Measurements from ENCODE around the gene SCAMP4. TPM values are rescaled to one million over a fixed set of nuclear protein-coding genes. Genes with fewer than 3 reads are reported as not detected.

Gene SCAMP4
- total and polyA plus RNA-seq, 2 of the 13 experiments (the other 11 are each of a cell fraction or from before 2014, with no cell fraction given), result 10.7 to 13.7 TPM

GRCh38 chr19:1860042-1860775, 45.0 kb upstream of the SCAMP4 start (continued):
- TF ChIP-seq HOXA9 (CRISPR knock-in tag; IDR thresholded peaks at IDR 0.05; ENCODE audit: borderline replicate concordance) (no peak; the same call in 1 of the 2 replicates), ZFP1 (CRISPR knock-in tag; IDR thresholded peaks at IDR 0.05) (no peak), HNF4A (CRISPR knock-in tag; IDR thresholded peaks at IDR 0.05) (peak; percentile 90), SKI (IDR thresholded peaks at IDR 0.05; ENCODE audit: partially characterized antibody) (peak; percentile 39), PAXIP1 (CRISPR knock-in tag; conservative IDR thresholded peaks at IDR 0.05) (peak; percentile 65), FOXA1 (IDR thresholded peaks at IDR 0.05) (no peak), FOXA1 (CRISPR knock-in tag; IDR thresholded peaks at IDR 0.05) (0 out of 2 replicates have a peak, but pooled peaks have one; percentile 3), MYNN (CRISPR knock-in tag; IDR thresholded peaks at IDR 0.05; ENCODE audit: low read depth) (no peak), RFX1 (IDR thresholded peaks at IDR 0.05) (peak; percentile 87), ZNF598 (CRISPR knock-in tag; IDR thresholded peaks at IDR 0.05; ENCODE audit: borderline replicate concordance) (no peak), SIX4 (CRISPR knock-in tag; IDR thresholded peaks at IDR 0.05) (no peak), CREM (IDR thresholded peaks at IDR 0.05) (0 out of 2 replicates have a peak, but pooled peaks have one; percentile 11), CREM (CRISPR knock-in tag; IDR thresholded peaks at IDR 0.05) (no peak), TAF15 (IDR thresholded peaks at IDR 0.05; ENCODE audit: low read depth, low read length, poor library complexity, severe bottlenecking) (peak; percentile 49), RAD21 (CRISPR knock-in tag; IDR thresholded peaks at IDR 0.05) (peak; percentile 78), ATF7 (IDR thresholded peaks at IDR 0.05) (no peak), ATF7 (CRISPR knock-in tag; IDR thresholded peaks at IDR 0.05) (no peak), PCBP1 (IDR thresholded peaks at IDR 0.05; ENCODE audit: borderline replicate concordance, low read depth, low read length) (0 out of 2 replicates have a peak, but pooled peaks have one; percentile 77), CBFB (CRISPR knock-in tag; IDR thresholded peaks at IDR 0.05) (0 out of 2 replicates have a peak, but pooled peaks have one; percentile 38)
- TF ChIP-seq, protein P1, sequence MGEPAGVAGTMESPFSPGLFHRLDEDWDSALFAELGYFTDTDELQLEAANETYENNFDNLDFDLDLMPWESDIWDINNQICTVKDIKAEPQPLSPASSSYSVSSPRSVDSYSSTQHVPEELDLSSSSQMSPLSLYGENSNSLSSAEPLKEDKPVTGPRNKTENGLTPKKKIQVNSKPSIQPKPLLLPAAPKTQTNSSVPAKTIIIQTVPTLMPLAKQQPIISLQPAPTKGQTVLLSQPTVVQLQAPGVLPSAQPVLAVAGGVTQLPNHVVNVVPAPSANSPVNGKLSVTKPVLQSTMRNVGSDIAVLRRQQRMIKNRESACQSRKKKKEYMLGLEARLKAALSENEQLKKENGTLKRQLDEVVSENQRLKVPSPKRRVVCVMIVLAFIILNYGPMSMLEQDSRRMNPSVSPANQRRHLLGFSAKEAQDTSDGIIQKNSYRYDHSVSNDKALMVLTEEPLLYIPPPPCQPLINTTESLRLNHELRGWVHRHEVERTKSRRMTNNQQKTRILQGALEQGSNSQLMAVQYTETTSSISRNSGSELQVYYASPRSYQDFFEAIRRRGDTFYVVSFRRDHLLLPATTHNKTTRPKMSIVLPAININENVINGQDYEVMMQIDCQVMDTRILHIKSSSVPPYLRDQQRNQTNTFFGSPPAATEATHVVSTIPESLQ (CRISPR knock-in tag; conservative IDR thresholded peaks at IDR 0.05), result 0 out of 2 replicates have a peak, but pooled peaks have one; percentile 36
- TF ChIP-seq, protein P2, sequence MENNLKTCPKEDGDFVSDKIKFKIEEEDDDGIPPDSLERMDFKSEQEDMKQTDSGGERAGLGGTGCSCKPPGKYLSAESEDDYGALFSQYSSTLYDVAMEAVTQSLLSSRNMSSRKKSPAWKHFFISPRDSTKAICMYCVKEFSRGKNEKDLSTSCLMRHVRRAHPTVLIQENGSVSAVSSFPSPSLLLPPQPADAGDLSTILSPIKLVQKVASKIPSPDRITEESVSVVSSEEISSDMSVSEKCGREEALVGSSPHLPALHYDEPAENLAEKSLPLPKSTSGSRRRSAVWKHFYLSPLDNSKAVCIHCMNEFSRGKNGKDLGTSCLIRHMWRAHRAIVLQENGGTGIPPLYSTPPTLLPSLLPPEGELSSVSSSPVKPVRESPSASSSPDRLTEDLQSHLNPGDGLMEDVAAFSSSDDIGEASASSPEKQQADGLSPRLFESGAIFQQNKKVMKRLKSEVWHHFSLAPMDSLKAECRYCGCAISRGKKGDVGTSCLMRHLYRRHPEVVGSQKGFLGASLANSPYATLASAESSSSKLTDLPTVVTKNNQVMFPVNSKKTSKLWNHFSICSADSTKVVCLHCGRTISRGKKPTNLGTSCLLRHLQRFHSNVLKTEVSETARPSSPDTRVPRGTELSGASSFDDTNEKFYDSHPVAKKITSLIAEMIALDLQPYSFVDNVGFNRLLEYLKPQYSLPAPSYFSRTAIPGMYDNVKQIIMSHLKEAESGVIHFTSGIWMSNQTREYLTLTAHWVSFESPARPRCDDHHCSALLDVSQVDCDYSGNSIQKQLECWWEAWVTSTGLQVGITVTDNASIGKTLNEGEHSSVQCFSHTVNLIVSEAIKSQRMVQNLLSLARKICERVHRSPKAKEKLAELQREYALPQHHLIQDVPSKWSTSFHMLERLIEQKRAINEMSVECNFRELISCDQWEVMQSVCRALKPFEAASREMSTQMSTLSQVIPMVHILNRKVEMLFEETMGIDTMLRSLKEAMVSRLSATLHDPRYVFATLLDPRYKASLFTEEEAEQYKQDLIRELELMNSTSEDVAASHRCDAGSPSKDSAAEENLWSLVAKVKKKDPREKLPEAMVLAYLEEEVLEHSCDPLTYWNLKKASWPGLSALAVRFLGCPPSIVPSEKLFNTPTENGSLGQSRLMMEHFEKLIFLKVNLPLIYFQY (CRISPR knock-in tag; IDR thresholded peaks at IDR 0.05; ENCODE audit: borderline replicate concordance), result peak; percentile 47; the same call in 1 of the 2 replicates

Data from HepG2 (cell line).